Measurements from ENCODE around the gene EPHA3. TPM values are rescaled to one million over a fixed set of nuclear protein-coding genes. Genes with fewer than 3 reads are reported as not detected.

Gene EPHA3
- total and polyA plus RNA-seq, 10 of the 15 experiments (the other 5 are each of a cell fraction or from before 2014, with no cell fraction given), result 0.03 to 39.0 (median 0.07) TPM; not detected in 4

GRCh38 chr3:89227218-89227617 is 119.8 kb downstream of the EPHA3 start (continued):
- no peak for TF ChIP-seq CEBPZ (IDR thresholded peaks at IDR 0.05; ENCODE audit: low read depth, low read length)
- no peak for TF ChIP-seq SPI1 (IDR thresholded peaks at IDR 0.05; ENCODE audit: borderline replicate concordance, insufficient read depth, low read depth, low read length)
- TF ChIP-seq RAD21 (IDR thresholded peaks at IDR 0.05; ENCODE audit: insufficient read depth, low read depth, low read length), result no peak
- no peak for TF ChIP-seq MYB (IDR thresholded peaks at IDR 0.05; ENCODE audit: borderline replicate concordance, low read depth, low read length)
- no peak for TF ChIP-seq FOXM1 (IDR thresholded peaks at IDR 0.05; ENCODE audit: low read depth, low read length)
- TF ChIP-seq BCL11A (IDR thresholded peaks at IDR 0.05; ENCODE audit: low read depth, low read length), result no peak
- TF ChIP-seq SP1 (IDR thresholded peaks at IDR 0.05; ENCODE audit: low read depth, low read length), result no peak
- no peak for TF ChIP-seq ZNF217 (IDR thresholded peaks at IDR 0.05)
- no peak for TF ChIP-seq IRF4 (IDR thresholded peaks at IDR 0.05; ENCODE audit: low read depth, low read length)

GRCh38 chr3:89227634-89228033 is 120.2 kb downstream of the EPHA3 start:
- 0% methylated on average over 2 of the region's 2 CpGs for WGBS (ENCODE audit: insufficient coverage, insufficient replicate concordance, low lambda C conversion rate, missing lambda C conversion rate)
- no peaks in the 10 kb centered on the region for H3K9me3 ChIP-seq (replicated peaks; ENCODE audit: control insufficient read depth, insufficient read depth, low read length)

More at GRCh38 chr3:89227634-89228033, 120.2 kb downstream of the EPHA3 start:
- no peak for TF ChIP-seq ETV6 (conservative IDR thresholded peaks at IDR 0.05 in 1 of 2, IDR thresholded peaks at IDR 0.05 in 1 of 2; ENCODE audit: borderline replicate concordance in 1 of 2, low read depth in 1 of 2)
- no peak for TF ChIP-seq BACH1 (IDR thresholded peaks at IDR 0.05; ENCODE audit: borderline replicate concordance)
- TF ChIP-seq E2F8 (IDR thresholded peaks at IDR 0.05; ENCODE audit: low read depth, partially characterized antibody), result no peak
- RAD21 ChIA-PET (ENCODE audit: unreplicated experiment), result no interaction called here
- H3K27ac ChIP-seq (ENCODE audit: control insufficient read depth, insufficient read depth), result no peak overlapping the region
- BruUV-seq (replicated peaks), result no TSS peak
- in situ Hi-C loops (cut with MboI), result no loop called here
- H3K9ac ChIP-seq (ENCODE audit: control insufficient read depth, insufficient read depth, low read length), result no peak overlapping the region
- H3K4me2 ChIP-seq (ENCODE audit: control insufficient read depth, insufficient read depth), result no peak overlapping the region
- SMC1A ChIA-PET (ENCODE audit: uncharacterized antibody, unreplicated experiment), result interaction anchor here (0.6 to 1.0 kb wide), 2 partner anchors 48 to 826 kb away, joined by 3 read pairs; no protein-coding TSS in a partner anchor
- FAIRE-seq (no peak), ATAC-seq (no peak), DNase-seq (ENCODE audit: low read depth, low spot score) (no peak)
- H3K27me3 ChIP-seq (replicated peaks in 1 of 2; ENCODE audit: control insufficient read depth in 2 of 2, insufficient read depth in 2 of 2, low read length in 1 of 2), result no peaks in the 10 kb centered on the region
- no peaks in the 10 kb centered on the region for H3K4me1 ChIP-seq (ENCODE audit: control insufficient read depth, insufficient read depth, low read length)
- intact Hi-C loops (cut with micrococcal nuclease; ENCODE audit: unreplicated experiment), result no loop called here
- H3K79me2 ChIP-seq (ENCODE audit: control insufficient read depth, insufficient read depth, low read length), result no peaks in the 10 kb centered on the region
- H3K4me3 ChIP-seq, result no peak overlapping the region
- no peak overlapping the region for H2AFZ ChIP-seq (ENCODE audit: control insufficient read depth, low read depth, low read length)
- POLR2A ChIA-PET, result no interaction called here
- no peaks in the 10 kb centered on the region for H3K36me3 ChIP-seq (ENCODE audit: control insufficient read depth in 2 of 2, insufficient read depth in 2 of 2, low read length in 1 of 2)
- CTCF ChIA-PET, result interaction anchor here (0.8 kb wide), 1 partner anchor 45 kb away, joined by 3 read pairs; no protein-coding TSS in a partner anchor
- H4K20me1 ChIP-seq (ENCODE audit: control insufficient read depth, insufficient read depth), result no peaks in the 10 kb centered on the region

All from GM12878 (cell line).